ENCODE measurements around the gene C1QBP.
"Not testable (repeated sequence)": the region's sequence is repeated elsewhere in the genome, so short reads cannot be mapped to it uniquely, and the experiment has no call there.

The C1QBP gene

GRCh38 chr17:5431949-5432556 is 6.9 kb downstream of the C1QBP start:
- no peak for DNase-seq (ENCODE audit: low spot score)

- not testable (repeated sequence) for DNase-seq (ENCODE audit: low spot score)
Observed at GRCh38 chr17:5431234-5431633, 7.7 kb downstream of the C1QBP start.

- no peak for DNase-seq (ENCODE audit: low spot score)
Observed at GRCh38 chr17:5430413-5430999, 8.4 kb downstream of the C1QBP start.

- DNase-seq (ENCODE audit: low spot score), result no peak
Observed at GRCh38 chr17:5429191-5429887, 9.6 kb downstream of the C1QBP start.

- no peak for DNase-seq (ENCODE audit: low spot score)
Observed at GRCh38 chr17:5425826-5426225, 13.1 kb downstream of the C1QBP start.

GRCh38 chr17:5424909-5425308 is 14.0 kb downstream of the C1QBP start:
- no peak for DNase-seq (ENCODE audit: low spot score)

- peak; percentile 91 for DNase-seq (ENCODE audit: low spot score)
Observed at GRCh38 chr17:5422505-5422904, 16.4 kb downstream of the C1QBP start.

GRCh38 chr17:5419959-5420653 is 18.8 kb downstream of the C1QBP start, which contains the start of gene RPAIN:
Gene RPAIN (plus strand): TSS chr17:5420182. CDS start chr17:5420211, 29 bp downstream.
- DNase-seq (ENCODE audit: low spot score), result peak; percentile 90

- DNase-seq (ENCODE audit: low spot score), result peak; percentile 98
Observed at GRCh38 chr17:5419356-5419958, 19.5 kb downstream of the C1QBP start, which contains the start of gene NUP88. Gene NUP88 (minus strand): TSS chr17:5419662. CDS start chr17:5419650, 12 bp downstream.

- DNase-seq (ENCODE audit: low spot score), result peak; percentile 88
Observed at GRCh38 chr17:5418858-5419355, 20.0 kb downstream of the C1QBP start.

GRCh38 chr17:5416901-5417300 is 22.1 kb downstream of the C1QBP start:
- DNase-seq (ENCODE audit: low spot score), result no peak

- peak; percentile 68 for DNase-seq (ENCODE audit: low spot score)
Observed at GRCh38 chr17:5413682-5414081, 25.3 kb downstream of the C1QBP start.

GRCh38 chr17:5410594-5411272 is 28.2 kb downstream of the C1QBP start:
- no peak for DNase-seq (ENCODE audit: low spot score)

GRCh38 chr17:5408186-5408585 is 30.8 kb downstream of the C1QBP start:
- DNase-seq (ENCODE audit: low spot score), result no peak

- no peak for DNase-seq (ENCODE audit: low spot score)
Observed at GRCh38 chr17:5405400-5405799, 33.6 kb downstream of the C1QBP start.

- DNase-seq (ENCODE audit: low spot score), result no peak
Observed at GRCh38 chr17:5399767-5400166, 39.2 kb downstream of the C1QBP start.

GRCh38 chr17:5396612-5397011 is 42.3 kb downstream of the C1QBP start:
- DNase-seq (ENCODE audit: low spot score), result no peak

- DNase-seq (ENCODE audit: low spot score), result no peak
Observed at GRCh38 chr17:5391678-5392077, 47.3 kb downstream of the C1QBP start.

Data from kidney tubule cell (primary cell).